Kidney epithelial cell (primary cell): ENCODE measurements around the gene PIP5KL1. TPM values are rescaled to one million over a fixed set of nuclear protein-coding genes. Genes with fewer than 3 reads are reported as not detected.

Experiments
- DNase-seq: peaks from one replicate; pipeline ENCODE4 v3.0.0-alpha.2; 2010; ENCODE audit warnings: low read depth
- H3K27me3 ChIP-seq: 2 replicates; pipeline ENCODE4 v1.6.0; 2011; ENCODE audit warnings: low read length; ENCODE audit not compliant: control insufficient read depth, insufficient read depth
- H3K36me3 ChIP-seq: 2 replicates; pipeline ENCODE4 v1.5.1; 2011; ENCODE audit warnings: low read length; ENCODE audit not compliant: control insufficient read depth, insufficient read depth
- H3K4me3 ChIP-seq: 2 replicates; pipeline ENCODE4 v1.5.1; 2011; ENCODE audit warnings: low read depth, mild to moderate bottlenecking, control low read depth, low read length
- total RNA-seq: library from RNA; depleted of rRNA; stranded (reverse); fragments of >200 nt; gene quantifications from 2 replicates; pipeline ENCODE4 v1.2.3, GENCODE V29; 2015
- TF ChIP-seq, protein P1 (sequence below): IDR thresholded peaks from 2 replicates; pipeline ENCODE4 v1.5.1; 2011; ENCODE audit warnings: mild to moderate bottlenecking, moderate library complexity, low read length, control low read depth, inconsistent platforms; ENCODE audit not compliant: insufficient read depth, poor library complexity, severe bottlenecking

The PIP5KL1 gene
- total RNA-seq, 1 donor from 2014 or later: 3.6 TPM

DNA sequence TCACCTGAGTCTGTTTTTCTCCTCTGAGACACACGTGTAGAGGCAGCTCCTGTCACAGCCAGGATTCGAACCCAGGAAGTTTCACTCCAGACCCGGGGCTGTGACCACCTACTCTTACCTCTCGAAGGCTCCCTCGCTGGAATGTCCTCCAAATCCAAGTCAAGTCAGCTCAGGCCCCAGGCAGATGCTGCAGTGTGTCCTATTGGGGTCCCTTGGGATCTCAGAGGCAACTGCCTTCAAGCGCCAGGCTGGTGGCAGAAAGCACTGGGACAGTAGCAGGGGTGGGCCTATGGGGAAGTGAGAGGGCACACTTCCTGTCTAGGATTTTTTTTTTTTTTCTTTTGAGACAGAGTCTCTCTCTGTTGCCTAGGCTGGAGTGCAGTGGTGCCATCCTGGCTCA, 13.0 kb downstream of the PIP5KL1 start:
- Histone ChIP-seq H3K36me3 (no peaks in the 10 kb centered on the region), H3K4me3 (no peak overlapping the region), H3K27me3 (peaks cover 3% of the 10 kb centered on the region)
- TF ChIP-seq, protein P1, sequence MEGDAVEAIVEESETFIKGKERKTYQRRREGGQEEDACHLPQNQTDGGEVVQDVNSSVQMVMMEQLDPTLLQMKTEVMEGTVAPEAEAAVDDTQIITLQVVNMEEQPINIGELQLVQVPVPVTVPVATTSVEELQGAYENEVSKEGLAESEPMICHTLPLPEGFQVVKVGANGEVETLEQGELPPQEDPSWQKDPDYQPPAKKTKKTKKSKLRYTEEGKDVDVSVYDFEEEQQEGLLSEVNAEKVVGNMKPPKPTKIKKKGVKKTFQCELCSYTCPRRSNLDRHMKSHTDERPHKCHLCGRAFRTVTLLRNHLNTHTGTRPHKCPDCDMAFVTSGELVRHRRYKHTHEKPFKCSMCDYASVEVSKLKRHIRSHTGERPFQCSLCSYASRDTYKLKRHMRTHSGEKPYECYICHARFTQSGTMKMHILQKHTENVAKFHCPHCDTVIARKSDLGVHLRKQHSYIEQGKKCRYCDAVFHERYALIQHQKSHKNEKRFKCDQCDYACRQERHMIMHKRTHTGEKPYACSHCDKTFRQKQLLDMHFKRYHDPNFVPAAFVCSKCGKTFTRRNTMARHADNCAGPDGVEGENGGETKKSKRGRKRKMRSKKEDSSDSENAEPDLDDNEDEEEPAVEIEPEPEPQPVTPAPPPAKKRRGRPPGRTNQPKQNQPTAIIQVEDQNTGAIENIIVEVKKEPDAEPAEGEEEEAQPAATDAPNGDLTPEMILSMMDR: no peak
- no peak for DNase-seq

DNA sequence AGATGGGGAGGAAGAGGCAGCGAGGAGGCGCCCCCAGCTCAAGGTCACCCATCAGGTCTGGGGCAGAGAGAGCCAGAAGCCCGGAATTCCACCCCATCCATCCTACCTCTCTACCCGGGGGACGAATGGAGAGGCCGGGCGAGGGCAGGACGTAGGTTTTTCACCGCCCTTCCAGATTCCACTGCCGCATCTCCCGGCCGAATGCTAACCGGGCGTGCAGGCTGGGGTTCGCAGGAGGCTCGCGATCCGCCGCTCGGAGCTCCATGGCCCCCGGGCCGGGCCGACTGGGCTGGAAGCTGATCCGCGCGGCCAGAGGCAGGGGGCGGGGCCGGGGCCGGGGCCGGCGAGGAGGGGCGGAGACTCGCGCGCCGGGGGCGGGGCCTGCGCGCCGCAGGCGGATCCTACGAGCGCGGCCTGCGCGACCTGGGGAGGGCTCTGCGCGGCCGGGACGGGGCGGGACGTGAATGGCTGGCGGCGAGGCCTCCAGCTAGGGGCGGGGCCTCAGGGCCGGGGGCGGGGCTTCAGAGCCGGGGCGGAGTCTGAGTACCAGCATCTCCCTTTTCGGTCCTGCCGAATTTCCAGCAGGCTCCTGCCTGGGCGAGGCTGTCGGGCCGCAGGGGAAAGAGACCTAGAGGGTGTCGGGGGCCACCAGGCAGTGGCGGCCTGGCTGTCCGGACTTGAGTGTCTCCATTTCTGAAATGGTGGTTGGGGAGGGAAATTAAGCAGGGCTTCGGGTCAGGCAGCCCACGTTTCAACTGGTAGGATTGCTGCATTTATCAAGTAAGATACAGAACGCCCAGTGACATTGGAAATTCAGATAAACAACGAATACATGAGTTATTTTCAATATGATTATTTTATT, 13.6 kb downstream of the PIP5KL1 start, which contains the start of gene ST6GALNAC4:
ST6GALNAC4 (minus strand) TSS at position 322 of the 862 bp plus-strand sequence. CDS start 622 bp downstream, outside the sequence.
- Histone ChIP-seq H3K27me3 (peaks cover 3% of the 10 kb centered on the region), H3K4me3 (peak within 1 kb of the TSS; percentile 64), H3K36me3 (no peaks in the 10 kb centered on the region)
- TF ChIP-seq, protein P1: no peak
- DNase-seq: no peak

DNA sequence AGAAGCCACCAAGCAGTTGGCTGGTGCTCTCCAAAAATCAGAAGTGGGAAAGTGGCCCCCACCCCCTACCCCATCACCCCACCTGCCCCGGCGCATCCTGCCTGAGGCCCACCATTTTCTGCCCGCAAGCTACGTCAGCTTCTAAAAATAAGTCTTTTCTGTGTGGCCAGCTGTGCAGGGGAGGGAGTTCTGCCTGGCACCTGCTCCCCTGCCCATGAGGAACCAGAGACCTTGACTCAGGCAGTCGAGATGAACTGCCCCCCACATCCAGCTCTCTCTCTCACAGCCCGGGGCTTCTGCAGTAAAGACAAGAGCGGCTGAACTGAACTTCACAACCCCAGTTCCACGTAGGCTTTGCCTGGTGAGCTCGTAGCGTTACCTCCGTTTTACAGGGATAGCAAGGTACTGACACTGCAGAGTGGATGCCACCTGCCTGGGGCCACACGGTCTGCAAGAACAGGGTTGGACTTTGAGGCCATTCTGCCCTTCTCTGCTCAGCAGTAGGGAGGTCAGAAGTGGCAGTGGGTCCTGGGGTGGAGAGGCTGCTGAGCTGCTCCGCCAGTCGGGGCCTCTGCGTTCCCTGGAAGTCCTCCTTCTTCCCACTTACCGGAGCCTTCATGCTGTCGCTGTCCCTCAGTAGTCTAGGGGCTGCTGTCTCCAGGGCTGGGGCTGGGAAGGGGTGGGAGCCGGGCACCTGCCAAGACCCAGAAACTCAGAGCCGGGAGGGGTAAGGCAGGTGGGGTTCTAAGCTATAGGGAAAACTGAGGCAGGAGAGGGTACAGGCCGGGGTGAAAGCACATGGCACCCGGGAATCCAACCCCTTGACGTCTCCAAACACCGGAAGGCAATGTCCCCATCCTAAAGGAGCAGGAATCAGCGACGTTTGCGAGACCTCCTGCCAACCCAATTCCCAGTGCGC, 14.5 kb downstream of the PIP5KL1 start:
- Histone ChIP-seq H3K36me3 (no peaks in the 10 kb centered on the region), H3K4me3 (peak overlapping the region; percentile 64), H3K27me3 (no peaks in the 10 kb centered on the region)
- TF ChIP-seq, protein P1: no peak
- DNase-seq: no peak

DNA sequence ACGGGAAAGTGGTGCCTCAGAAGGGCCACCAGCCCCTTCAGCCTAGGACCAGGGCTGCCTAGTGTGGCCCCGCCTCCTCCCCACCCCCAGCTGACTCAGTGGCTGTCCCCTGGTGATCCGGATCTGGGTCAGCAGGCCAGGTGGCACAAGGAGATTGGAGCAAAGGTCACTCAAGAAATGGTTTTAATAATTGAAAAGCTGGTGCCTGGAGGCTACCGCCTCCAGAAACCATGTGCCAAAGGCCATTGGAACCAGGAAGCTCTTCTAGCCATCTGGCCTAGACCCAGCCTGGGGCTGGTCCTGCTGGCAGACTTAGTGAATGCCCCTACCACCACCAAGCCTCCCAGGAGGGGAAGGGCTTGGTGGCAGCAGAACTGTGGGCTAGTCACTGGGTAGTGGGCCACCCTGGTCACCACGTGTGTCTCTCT, 15.2 kb downstream of the PIP5KL1 start:
- no peaks in the 10 kb centered on the region for H3K27me3 ChIP-seq
- no peak overlapping the region for H3K4me3 ChIP-seq
- TF ChIP-seq, protein P1: no peak
- H3K36me3 ChIP-seq: no peaks in the 10 kb centered on the region
- no peak for DNase-seq

DNA sequence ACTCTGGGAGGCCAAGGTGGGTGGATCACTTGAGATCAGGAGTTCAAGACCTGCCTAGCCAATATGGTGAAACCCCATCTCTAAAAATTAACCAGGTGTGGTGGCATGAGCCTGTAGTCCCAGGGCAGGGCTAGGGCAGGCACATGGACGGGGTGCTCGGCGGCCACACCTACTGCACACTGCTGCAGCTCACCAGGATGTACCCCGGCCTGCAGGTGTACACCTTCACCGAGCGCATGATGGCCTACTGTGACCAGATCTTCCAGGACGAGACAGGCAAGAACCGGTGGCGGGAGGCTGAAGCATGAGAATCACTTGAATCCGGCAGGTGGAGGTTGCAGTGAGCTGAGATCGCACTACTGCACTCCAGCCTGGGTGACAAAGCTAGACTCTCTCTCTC, 16.9 kb downstream of the PIP5KL1 start:
- Histone ChIP-seq H3K27me3 (no peaks in the 10 kb centered on the region), H3K4me3 (no peak overlapping the region), H3K36me3 (no peaks in the 10 kb centered on the region)
- DNase-seq: no peak
- TF ChIP-seq, protein P1: no peak
